HG02759 (cell line): ENCODE measurements around the gene MINDY1.

Source experiments
- ATAC-seq: cut with Tn5 transposase; IDR thresholded peaks from one replicate; pipeline ENCODE4 v1.9.1; 2021; ENCODE audit warnings: mild to moderate bottlenecking, moderate library complexity; ENCODE audit not compliant: unreplicated experiment

MINDY1 gene

DNA sequence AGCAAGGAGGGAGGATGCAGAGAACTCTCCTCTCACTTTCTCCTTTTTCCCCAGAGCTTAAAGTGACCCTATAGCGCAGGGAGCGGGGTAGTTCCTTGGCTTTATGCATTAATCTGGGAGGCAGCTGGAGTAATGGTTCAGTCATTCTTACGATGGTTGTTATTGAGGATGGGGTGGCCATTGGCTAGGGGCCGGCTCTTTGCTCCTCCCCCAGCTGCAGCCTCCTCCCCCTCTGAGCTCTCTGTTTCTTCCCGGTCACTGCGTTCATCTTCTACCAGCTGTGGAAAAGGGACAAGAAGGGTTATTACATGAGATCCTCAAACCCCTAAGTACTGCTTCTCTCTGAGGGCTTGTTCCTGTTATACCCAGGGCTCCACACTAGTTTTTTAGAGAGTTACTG lies 40.7 kb downstream of the MINDY1 start:
- no peak for ATAC-seq

DNA sequence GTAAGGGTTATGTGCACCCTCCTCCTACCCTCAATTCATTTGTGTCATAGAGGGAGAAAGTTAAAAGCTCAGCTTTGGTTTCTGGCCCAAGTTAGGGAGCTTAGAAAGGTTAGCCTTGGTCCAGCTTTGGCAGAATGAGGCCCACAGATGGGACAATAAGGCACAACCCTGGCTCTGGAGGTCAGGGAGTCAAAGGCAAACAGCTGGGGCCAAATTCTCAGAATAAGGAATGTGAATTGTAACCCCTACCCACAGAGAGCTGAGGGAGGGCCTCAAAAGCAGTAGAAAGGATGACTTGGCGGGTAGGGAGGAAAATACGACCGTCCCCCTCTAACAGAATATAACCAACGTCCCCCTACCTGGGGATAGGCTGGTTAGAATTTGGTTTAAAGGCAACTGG lies 41.1 kb downstream of the MINDY1 start:
- no peak for ATAC-seq

- no peak for ATAC-seq
These were observed 42.6 kb downstream of the MINDY1 start for GRCh38 chr1:150964164-150964489.

DNA sequence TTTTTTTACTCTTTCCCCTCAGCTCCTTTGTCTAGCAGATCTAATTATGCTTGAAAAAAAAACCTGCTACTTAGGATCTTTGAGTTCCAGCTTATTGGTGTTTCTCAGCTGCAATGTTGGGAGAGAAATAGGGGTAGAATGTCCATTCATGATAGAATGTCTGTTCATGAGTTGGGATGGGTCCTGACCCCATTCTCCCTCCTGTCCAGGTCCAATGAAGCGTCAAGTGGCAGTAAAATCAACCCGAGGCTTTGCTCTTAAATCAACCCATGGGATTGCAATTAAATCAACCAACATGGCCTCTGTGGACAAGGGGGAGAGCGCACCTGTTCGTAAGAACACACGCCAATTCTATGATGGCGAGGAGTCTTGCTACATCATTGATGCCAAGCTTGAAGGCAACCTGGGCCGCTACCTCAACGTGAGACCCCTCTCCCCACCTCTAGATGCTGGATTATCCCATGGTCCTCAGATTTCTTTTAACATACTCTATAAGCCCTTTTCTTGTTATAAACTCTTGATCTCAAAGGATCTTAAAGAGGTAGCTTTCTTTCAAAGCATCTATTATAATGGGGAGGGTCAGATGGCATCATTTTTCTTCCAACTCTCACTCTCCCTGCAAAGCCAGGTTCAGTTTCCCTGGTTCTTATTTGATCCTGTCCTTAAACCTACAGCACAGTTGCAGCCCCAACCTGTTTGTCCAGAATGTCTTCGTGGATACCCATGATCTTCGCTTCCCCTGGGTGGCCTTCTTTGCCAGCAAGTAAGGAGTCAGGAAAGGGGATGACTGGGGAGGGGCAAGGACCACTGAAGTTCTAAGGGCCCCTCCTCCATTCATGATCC lies 43.2 kb downstream of the MINDY1 start:
- no peak for ATAC-seq

DNA sequence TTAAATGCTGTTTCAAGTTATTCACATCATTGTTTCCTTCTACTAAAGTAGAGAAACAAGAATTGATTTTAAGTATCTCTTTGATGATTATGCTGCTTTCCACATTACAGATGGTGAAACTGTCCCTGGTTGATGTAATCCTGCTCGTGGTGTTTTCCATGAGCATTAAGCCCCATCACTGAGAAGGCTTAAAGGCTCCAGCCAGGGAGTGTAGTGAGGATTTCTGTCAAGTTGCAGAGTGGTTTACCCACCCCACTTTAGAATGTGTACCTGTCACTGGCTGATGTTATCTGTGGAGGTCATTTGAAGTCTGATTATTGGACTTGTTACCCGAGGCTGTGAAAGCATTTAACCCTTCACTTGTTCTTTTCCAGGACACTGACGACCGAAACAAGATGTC lies 44.9 kb downstream of the MINDY1 start:
- no peak for ATAC-seq

DNA sequence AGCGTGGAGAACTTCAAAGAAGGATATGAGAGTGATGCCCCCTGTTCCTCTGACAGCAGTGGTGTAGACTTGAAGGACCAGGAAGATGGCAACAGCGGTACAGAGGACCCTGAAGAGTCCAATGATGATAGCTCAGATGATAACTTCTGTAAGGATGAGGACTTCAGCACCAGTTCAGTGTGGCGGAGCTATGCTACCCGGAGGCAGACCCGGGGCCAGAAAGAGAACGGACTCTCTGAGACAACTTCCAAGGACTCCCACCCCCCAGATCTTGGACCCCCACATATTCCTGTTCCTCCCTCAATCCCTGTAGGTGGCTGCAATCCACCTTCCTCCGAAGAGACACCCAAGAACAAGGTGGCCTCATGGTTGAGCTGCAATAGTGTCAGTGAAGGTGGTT lies 46.1 kb downstream of the MINDY1 start:
- ATAC-seq = no peak

DNA sequence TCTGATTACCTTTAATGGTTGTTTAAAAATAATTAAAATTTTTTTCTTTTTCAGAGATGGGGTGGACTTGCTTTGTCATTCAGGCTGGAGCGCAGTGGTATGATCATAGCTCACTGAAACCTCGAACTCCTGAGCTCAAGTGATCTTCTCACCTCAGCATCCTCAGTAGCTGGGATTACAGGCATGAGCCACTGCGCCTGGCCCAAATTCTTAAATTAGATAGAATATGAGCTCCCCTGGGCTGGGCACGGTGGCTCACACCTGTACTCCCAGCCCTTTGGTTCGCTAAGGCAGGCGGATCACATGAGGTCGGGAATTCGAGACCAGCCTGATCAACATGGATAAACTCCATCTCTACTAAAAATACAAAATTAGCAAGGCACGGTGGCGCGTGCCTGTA lies 49.0 kb downstream of the MINDY1 start:
- no peak for ATAC-seq

GRCh38 chr1:150955280-150955679 lies 51.4 kb downstream of the MINDY1 start:
- no peak for ATAC-seq

DNA sequence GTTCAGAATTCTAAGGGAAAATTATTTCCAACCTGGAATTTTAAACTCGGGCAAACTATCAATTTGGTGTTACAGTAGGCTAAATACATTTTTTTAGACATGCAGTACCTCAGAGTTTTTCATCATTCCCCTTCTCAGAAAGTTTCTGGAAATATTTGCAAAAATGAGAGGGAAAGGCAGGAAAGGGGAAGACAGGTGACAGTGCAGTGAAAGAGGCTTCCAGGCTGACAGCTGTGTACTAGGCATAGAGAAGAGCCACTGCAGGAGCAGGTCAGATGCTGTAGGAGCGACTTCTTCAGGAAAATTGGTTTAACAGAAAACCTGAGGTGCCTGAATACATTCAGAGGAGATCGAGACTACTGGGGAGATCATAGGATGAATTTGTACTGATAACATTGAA lies 52.0 kb downstream of the MINDY1 start:
- no peak for ATAC-seq
